ENCODE results near the gene RBM34.

The RBM34 gene

DNA sequence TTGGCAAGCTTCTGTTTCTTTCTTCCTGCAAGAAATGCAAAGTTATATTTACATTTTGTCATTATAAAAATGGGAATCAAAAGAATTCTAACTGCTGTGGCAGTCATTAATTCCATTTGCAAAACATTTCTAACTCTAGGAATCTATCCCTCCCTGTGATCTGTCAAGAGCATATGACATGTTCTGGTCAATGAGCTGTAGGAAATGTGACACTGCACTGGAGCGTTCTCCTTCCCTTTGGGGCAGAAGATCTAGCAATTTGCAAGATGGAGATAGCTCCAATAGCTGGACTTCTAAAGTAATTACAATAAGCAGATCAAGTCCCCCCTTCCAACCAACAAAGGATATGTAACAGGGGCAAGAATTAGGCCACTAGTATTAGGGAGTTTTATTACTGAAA, 38.7 kb downstream of the RBM34 start:
- no peak for DNase-seq (ENCODE audit: low read depth)
- no peak overlapping the region for H3K4me3 ChIP-seq (ENCODE audit: control insufficient read depth, low read depth, low read length)
- TF ChIP-seq, protein P1, sequence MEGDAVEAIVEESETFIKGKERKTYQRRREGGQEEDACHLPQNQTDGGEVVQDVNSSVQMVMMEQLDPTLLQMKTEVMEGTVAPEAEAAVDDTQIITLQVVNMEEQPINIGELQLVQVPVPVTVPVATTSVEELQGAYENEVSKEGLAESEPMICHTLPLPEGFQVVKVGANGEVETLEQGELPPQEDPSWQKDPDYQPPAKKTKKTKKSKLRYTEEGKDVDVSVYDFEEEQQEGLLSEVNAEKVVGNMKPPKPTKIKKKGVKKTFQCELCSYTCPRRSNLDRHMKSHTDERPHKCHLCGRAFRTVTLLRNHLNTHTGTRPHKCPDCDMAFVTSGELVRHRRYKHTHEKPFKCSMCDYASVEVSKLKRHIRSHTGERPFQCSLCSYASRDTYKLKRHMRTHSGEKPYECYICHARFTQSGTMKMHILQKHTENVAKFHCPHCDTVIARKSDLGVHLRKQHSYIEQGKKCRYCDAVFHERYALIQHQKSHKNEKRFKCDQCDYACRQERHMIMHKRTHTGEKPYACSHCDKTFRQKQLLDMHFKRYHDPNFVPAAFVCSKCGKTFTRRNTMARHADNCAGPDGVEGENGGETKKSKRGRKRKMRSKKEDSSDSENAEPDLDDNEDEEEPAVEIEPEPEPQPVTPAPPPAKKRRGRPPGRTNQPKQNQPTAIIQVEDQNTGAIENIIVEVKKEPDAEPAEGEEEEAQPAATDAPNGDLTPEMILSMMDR (conservative IDR thresholded peaks at IDR 0.05; ENCODE audit: control insufficient read depth, insufficient read depth, low read depth, low read length): no peak

DNA sequence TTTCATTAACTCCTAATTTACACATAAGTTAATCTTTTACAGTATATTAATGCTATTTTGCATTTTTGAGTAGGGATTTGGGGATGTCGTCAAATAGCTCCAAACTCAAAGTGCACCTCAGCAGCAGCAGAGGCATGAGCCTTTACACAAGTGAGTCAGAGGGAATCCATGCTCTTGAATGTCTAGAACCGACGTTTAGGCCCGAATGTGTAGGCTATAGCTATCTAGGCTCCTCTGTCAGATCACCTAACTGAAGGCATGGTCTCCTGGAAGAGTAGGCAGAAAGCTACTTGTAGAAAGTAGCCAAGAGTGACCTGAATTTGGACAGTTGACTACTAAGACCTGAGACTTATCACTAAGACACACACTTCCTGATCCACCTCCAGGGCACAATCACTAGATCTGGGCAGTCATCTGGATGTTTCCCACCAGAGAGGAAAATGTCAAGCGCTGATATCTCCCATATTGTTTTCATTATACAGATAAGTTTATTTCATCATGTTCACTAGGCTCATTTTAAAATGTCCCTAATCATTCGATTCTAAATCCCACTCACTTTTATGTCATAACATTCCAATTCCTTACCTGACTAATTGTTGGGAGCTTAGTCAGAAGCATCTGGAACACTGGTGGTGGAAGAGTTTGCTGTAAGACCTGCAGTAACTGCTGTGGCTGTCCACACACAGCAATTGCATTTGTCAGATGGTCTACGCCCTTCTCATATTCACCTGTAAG, 47.7 kb downstream of the RBM34 start:
- no peak overlapping the region for H3K4me3 ChIP-seq (ENCODE audit: control insufficient read depth, low read depth, low read length)
- DNase-seq (ENCODE audit: low read depth): no peak
- TF ChIP-seq, protein P1 (conservative IDR thresholded peaks at IDR 0.05; ENCODE audit: control insufficient read depth, insufficient read depth, low read depth, low read length): no peak

DNA sequence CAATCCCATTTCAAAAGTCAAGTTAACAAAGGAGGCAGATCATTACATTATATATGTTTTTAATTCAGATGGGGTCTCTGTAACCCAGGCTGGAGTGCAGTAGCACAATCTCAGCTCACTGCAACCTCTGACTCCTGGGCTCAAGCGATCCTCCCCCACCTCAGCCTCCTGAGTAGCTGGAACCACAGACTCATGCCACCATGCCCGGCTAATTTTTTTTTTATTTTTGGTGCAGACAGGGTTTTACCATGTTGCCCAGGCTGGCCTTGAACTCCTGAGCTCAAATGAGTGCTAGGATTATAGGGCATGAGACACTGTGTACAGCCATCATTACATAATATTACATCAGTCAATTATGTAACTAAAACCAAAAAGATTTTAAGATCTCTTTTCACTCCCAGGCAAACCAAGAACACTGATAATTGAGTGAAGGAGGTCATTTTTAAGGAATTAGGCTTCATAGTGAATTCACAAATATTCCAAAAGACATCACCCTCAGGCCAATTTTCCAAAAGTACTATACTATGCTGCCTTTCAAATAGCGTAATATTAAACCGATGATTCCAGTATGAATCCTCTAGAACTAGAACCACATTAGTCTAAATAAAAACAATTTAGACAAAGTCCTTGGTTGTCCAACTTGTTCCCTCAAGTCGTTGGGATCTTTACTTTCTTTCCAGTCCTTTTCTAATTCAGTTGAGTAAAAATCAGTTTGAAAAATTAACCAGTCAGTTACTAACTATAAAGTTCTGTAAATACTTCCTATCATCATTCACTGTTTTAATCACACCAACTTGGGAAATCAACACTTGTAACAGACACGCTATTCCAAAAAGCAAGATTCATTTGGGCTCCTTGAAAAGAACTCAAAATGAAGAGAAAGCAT, 48.5 kb downstream of the RBM34 start:
- DNase-seq (ENCODE audit: low read depth): no peak
- TF ChIP-seq, protein P1 (conservative IDR thresholded peaks at IDR 0.05; ENCODE audit: control insufficient read depth, insufficient read depth, low read depth, low read length): no peak
- no peak overlapping the region for H3K4me3 ChIP-seq (ENCODE audit: control insufficient read depth, low read depth, low read length)

DNA sequence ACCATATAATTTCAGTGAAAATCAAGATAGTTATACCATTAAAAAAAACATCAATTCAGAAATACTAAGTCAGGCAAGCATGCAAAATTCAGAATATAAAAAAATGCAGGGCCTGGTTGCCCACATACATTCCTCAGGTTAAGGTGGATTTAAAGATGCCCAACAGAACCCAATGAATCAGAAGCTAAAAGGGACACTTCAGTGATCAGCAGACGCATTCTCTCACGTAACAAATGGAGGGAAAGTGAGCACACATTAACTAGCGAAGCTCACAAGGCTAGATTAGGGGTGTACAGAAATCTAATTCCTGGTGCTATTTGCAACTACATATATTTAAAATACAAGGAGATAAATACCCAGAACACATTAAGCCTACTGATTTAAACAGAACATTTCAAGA, 49.9 kb downstream of the RBM34 start:
- no peak for DNase-seq (ENCODE audit: low read depth)
- H3K4me3 ChIP-seq (ENCODE audit: control insufficient read depth, low read depth, low read length): no peak overlapping the region
- TF ChIP-seq, protein P1 (conservative IDR thresholded peaks at IDR 0.05; ENCODE audit: control insufficient read depth, insufficient read depth, low read depth, low read length): no peak

DNA sequence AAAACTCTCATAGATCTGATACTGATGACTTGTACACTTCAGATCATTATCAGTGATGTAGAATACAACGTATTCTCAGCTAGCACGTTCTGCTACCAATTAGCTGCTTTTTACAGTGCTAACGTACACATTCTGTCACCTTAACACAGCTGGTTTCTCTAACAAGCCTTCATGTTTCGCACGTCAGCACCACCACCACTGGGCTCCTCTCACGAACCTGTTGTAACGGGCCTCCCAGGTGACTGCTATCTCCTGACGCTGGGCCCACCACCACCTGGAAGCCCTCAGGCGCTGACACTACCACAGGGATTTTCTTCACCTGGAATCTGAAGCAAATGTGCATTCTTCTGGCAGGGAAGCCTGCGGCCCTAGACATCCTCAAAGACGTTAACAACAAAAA, 52.2 kb downstream of the RBM34 start:
- no peak for DNase-seq (ENCODE audit: low read depth)
- TF ChIP-seq, protein P1 (conservative IDR thresholded peaks at IDR 0.05; ENCODE audit: control insufficient read depth, insufficient read depth, low read depth, low read length): no peak
- H3K4me3 ChIP-seq (ENCODE audit: control insufficient read depth, low read depth, low read length): no peak overlapping the region

DNA sequence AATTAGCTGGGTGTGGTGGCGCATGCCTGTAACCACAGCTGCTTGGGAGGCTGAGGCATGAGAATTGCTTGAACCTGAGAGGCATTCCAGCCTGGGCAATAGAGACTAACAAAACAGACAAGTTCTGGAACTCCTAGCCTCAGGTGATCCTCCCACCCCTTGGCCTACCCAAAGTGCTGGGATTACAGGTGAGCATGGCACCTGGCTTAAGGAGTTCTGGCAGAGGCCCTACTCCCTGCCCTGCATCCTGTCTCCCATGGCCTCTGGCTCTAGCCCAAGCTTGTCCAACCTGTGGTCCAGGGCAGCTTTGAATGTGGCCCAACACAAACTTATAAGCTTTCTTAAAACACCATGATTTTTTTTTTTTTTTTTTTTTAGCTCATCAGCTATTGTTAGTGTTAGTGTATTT, 52.9 kb downstream of the RBM34 start:
- no peak overlapping the region for H3K4me3 ChIP-seq (ENCODE audit: control insufficient read depth, low read depth, low read length)
- no peak for DNase-seq (ENCODE audit: low read depth)
- TF ChIP-seq, protein P1 (conservative IDR thresholded peaks at IDR 0.05; ENCODE audit: control insufficient read depth, insufficient read depth, low read depth, low read length): no peak
